Endothelial cell of umbilical vein (primary cell): ENCODE measurements around the gene RASGRF1. TPM values are rescaled to one million over a fixed set of nuclear protein-coding genes. Genes with fewer than 3 reads are reported as not detected.

Source experiments
- BruUV-seq: library from RNA; stranded (reverse); fragments of 400-500 nt; replicated peaks from 2 replicates; lab custom pipeline; 2021; lab: Mats Ljungman, UMichigan
- CTCF ChIA-PET: fragments of 300-600, 350-600 bp; sonication (Branson Sonifier 250); formaldehyde crosslinking; loops from one replicate; lab custom pipeline; 2021; ENCODE audit warnings: antibody characterized with exemption, inconsistent platforms; lab: Charles Lee
- POLR2A ChIA-PET: fragments of 300-600, 350-600 bp; sonication (Branson Sonifier 250); formaldehyde crosslinking; loops from one replicate; lab custom pipeline; 2021; ENCODE audit warnings: antibody characterized with exemption, inconsistent platforms; lab: Charles Lee
- DNase-seq: peaks from one replicate; pipeline ENCODE4 v3.0.0-alpha.2; 2011; ENCODE audit warnings: low read depth, low spot score
- FAIRE-seq: peaks from 2 replicates; lab custom pipeline; 2011; peaks lifted over from hg19 to GRCh38; lab: Jason Lieb, UNC
- H2AFZ ChIP-seq: 2 replicates; pipeline ENCODE4 v1.6.0; 2012; ENCODE audit warnings: low read depth, low read length, control low read depth, inconsistent platforms
- H3K27ac ChIP-seq: 2 replicates; pipeline ENCODE4 v1.5.1; 2011; ENCODE audit warnings: low read depth, mild to moderate bottlenecking, control low read depth, low read length, moderate library complexity; ENCODE audit not compliant: insufficient read depth
- H3K27me3 ChIP-seq, 2 experiments: 2 replicates each; pipeline versions ENCODE4 v1.6.0 to v1.6.1; 2011; ENCODE audit warnings: low read length in 2 of 2, mixed read lengths in 1 of 2; ENCODE audit not compliant: control insufficient read depth in 2 of 2, insufficient read depth in 2 of 2
- H3K36me3 ChIP-seq, 2 experiments: 2 replicates in 1 of 2; 3 replicates in 1 of 2; pipeline ENCODE4 v1.5.1; 2011; ENCODE audit warnings: low read length in 2 of 2, mild to moderate bottlenecking in 1 of 2, moderate library complexity in 1 of 2; ENCODE audit not compliant: control insufficient read depth in 2 of 2, insufficient read depth in 2 of 2; ENCODE audit errors: extremely low read depth in 1 of 2
- H3K4me1 ChIP-seq: 3 replicates; pipeline ENCODE4 v1.5.1; 2011; ENCODE audit warnings: mild to moderate bottlenecking, low read length; ENCODE audit not compliant: control insufficient read depth, insufficient read depth; ENCODE audit errors: extremely low read depth
- H3K4me2 ChIP-seq: 2 replicates; pipeline ENCODE4 v1.6.1; 2011; ENCODE audit warnings: low read length, control low read depth, mixed read lengths; ENCODE audit not compliant: insufficient read depth
- H3K4me3 ChIP-seq, 3 experiments: fragments of 200-600 bp in 1 of 3; sonication (generic), shearing (Covaris generic) in 1 of 3; replicated peaks in 1 of 3; 2 replicates each; pipeline ENCODE4 v1.5.1; 2011 to 2016; ENCODE audit warnings: control low read depth in 3 of 3, low read length in 3 of 3, mild to moderate bottlenecking in 2 of 3, inconsistent platforms in 1 of 3, low read depth in 1 of 3, moderate library complexity in 1 of 3; ENCODE audit not compliant: insufficient read depth in 1 of 3
- H3K79me2 ChIP-seq: 2 replicates; pipeline ENCODE4 v1.6.0; 2012; ENCODE audit warnings: low read length, inconsistent platforms; ENCODE audit not compliant: control insufficient read depth, insufficient read depth
- H3K9ac ChIP-seq: replicated peaks from 2 replicates; pipeline ENCODE3; 2011; ENCODE audit warnings: low read length, control low read depth; ENCODE audit not compliant: insufficient read depth; ENCODE audit errors: extremely low read depth
- H3K9me1 ChIP-seq: replicated peaks from 3 replicates; pipeline ENCODE4 v1.6.0; 2011; ENCODE audit warnings: mild to moderate bottlenecking, low read length; ENCODE audit not compliant: control insufficient read depth, insufficient read depth; ENCODE audit errors: extremely low read depth
- H3K9me3 ChIP-seq: replicated peaks from 2 replicates; pipeline ENCODE4 v1.5.1; 2012; ENCODE audit warnings: low read length, inconsistent platforms; ENCODE audit not compliant: control insufficient read depth, insufficient read depth
- H4K20me1 ChIP-seq: replicated peaks from 2 replicates; pipeline ENCODE3; 2011; ENCODE audit warnings: mild to moderate bottlenecking, low read length; ENCODE audit not compliant: control insufficient read depth, insufficient read depth; ENCODE audit errors: extremely low read depth
- EZH2 ChIP-seq: IDR thresholded peaks from 2 replicates; pipeline ENCODE4 v1.6.1; 2012; ENCODE audit warnings: borderline replicate concordance, low read depth, mild to moderate bottlenecking, moderate library complexity, low read length, inconsistent platforms; ENCODE audit not compliant: severe bottlenecking
- GATA2 ChIP-seq: IDR thresholded peaks from 2 replicates; pipeline ENCODE4 v1.7.0; 2011; ENCODE audit warnings: low read depth, mild to moderate bottlenecking, moderate library complexity, mixed read lengths, low read length; ENCODE audit not compliant: insufficient read length, insufficient read depth
- POLR2AphosphoS5 ChIP-seq: IDR thresholded peaks from 2 replicates; pipeline ENCODE4 v1.6.1; 2012; ENCODE audit warnings: low read depth, mild to moderate bottlenecking, control low read depth, low read length, moderate library complexity; ENCODE audit not compliant: insufficient read depth
- dilution Hi-C: fragments of 300-500 bp; cut with MboI; formaldehyde crosslinking; loops from one replicate; pipeline ENCODE4 v1.15.0; 2019; ENCODE audit warnings: low sequenced_read_pairs; ENCODE audit not compliant: extremely low pct_ligation_motif_present
- intact Hi-C: fragments of 100-400 bp; cut with micrococcal nuclease; formaldehyde crosslinking; loops from one replicate; pipeline ENCODE4 v1.10.0; 2022
- polyA plus RNA-seq, 4 experiments: library from polyadenylated mRNA; depleted of rRNA in 3 of 4; stranded (reverse) in 3 of 4; unstranded in 1 of 4; fragments of >200 nt; gene quantifications; 2 replicates each; pipeline versions ENCODE4 v1.2.1 to v1.2.3, GENCODE V29; 2011 to 2012; ENCODE audit warnings: missing spikeins in 1 of 4
- total RNA-seq: library from RNA; stranded (reverse); gene quantifications from 2 replicates; pipeline ENCODE4 v1.2.3, GENCODE V29; 2021

RASGRF1 gene
- total and polyA plus RNA-seq, 2 donors (not counting 3 experiments of a cell fraction or from before 2014, with no cell fraction given), result 0.04 TPM; not detected in 1

GRCh38 chr15:79089331-79089889 is 1.2 kb downstream of the RASGRF1 start:
- Histone ChIP-seq H3K27me3 (peaks cover 28 to 30% of the 10 kb centered on the region in 2 experiments), H3K9ac (no peak overlapping the region), H2AFZ (no peak overlapping the region), H3K79me2 (no peaks in the 10 kb centered on the region), H3K27ac (no peak overlapping the region), H3K9me3 (no peaks in the 10 kb centered on the region), H3K4me3 (no peak overlapping the region), H3K36me3 (no peaks in the 10 kb centered on the region), H3K4me2 (no peak overlapping the region), H4K20me1 (no peaks in the 10 kb centered on the region), H3K9me1 (no peaks in the 10 kb centered on the region), H3K4me1 (no peaks in the 10 kb centered on the region)
- POLR2A ChIA-PET, result no interaction called here
- dilution Hi-C loops, result no loop called here
- BruUV-seq, result no TSS peak
- CTCF ChIA-PET, result no interaction called here
- TF ChIP-seq GATA2 (no peak), EZH2 (peak; percentile 63)
- intact Hi-C loops, result no loop called here
- no peak for DNase-seq
- FAIRE-seq, result no peak

DNA sequence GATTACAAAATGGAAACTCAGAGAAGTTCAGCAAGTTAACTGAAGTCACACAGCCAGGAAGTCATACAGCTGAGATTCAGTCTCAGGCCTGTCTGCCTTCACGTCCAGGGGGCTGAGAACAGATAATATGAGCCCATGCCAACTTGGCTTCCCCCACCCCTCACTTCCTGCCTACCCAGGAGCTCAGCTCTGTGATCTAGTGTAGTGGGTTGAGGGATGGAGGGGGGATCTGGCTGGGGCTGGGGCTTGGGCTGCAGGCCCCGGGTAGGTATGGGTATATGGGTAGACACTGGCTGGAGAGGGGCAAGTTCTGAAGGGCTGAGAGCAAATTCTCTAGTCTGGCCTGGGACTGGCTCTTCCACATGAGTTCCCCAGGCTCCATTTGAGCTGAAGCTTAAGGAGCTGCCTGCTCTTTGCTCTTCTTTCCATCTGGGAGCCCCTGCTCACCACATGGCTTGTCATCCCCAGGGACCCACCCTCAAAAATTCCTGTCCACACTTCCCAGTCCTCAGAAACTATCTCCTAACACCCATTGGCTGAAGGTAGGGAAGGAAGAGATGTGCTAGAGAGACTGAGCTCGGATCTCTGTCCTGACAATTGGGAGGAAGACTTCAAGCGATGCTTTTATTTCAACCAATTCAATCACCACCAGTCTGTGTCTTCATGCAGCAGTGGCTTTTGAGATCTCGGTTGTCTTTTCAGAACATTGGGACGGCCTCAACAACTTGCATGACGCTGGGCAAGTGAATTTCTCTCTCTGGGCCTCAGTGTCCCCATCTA is 2.0 kb downstream of the RASGRF1 start:
- no TSS peak for BruUV-seq
- H2AFZ ChIP-seq, result no peak overlapping the region
- no peaks in the 10 kb centered on the region for H3K36me3 ChIP-seq
- H3K4me3 ChIP-seq, result no peak overlapping the region
- no peaks in the 10 kb centered on the region for H3K9me1 ChIP-seq
- peaks cover 28 to 30% of the 10 kb centered on the region in 2 experiments for H3K27me3 ChIP-seq
- no peak overlapping the region for H3K4me2 ChIP-seq
- ChIA-PET CTCF (no interaction called here), POLR2A (no interaction called here)
- H3K9ac ChIP-seq, result no peak overlapping the region
- intact Hi-C loops (no loop called here), dilution Hi-C loops (no loop called here)
- no peak for TF ChIP-seq POLR2AphosphoS5
- no peaks in the 10 kb centered on the region for H3K79me2 ChIP-seq
- H3K4me1 ChIP-seq, result no peaks in the 10 kb centered on the region
- no peak overlapping the region for H3K27ac ChIP-seq
- no peak for DNase-seq
- H3K9me3 ChIP-seq, result no peaks in the 10 kb centered on the region
- no peaks in the 10 kb centered on the region for H4K20me1 ChIP-seq
- FAIRE-seq, result no peak
